Measurements from ENCODE around the gene IL2RA.

The IL2RA gene

DNA sequence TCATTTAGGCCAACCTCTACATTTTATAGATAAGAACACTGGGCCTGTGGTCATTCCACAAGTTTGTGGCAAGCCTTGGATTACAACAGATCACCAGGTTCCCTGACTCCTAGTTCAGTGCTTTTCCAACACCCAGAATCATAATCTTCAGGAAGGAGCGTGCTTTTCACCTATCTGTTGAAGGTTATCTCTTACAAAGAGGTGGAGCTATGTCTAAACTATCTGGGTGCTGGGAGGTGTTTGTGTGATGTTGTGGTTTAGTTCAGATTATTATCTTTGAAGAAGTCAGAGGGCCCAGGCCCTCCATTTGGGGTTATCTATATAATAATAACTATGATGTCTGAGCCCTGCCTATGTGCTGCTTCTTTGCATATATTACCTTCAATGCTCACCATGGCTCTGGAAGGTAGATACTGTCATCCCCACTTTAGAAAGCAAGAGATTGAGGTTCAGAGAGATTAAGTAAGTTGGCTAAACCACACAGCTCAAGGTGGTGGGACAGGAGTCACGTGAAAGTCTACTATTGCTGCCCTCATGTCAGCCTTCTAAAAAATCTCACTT, 24.0 kb downstream of the IL2RA start:
- DNase-seq (ENCODE audit: low read depth), result no peak

DNA sequence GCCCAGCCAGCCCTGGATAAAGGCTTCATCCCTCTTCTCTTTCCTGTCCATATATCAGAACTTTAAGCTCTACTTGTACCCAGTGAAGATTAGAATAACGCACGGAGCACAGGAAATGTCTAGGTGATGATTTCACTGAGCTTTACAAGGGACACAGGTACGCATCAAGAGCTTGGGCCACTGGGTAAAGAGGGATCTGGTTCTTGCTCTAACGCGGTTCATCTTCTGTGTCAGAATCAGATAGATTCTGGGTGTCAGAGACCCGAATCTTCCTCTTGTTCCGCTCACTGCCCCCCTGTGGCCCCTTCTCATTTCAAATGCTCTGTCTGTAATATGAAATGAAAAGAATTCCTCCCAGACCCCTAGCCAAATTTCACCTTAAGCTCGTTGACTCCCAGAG, 24.7 kb downstream of the IL2RA start:
- DNase-seq (ENCODE audit: low read depth), result no peak

DNA sequence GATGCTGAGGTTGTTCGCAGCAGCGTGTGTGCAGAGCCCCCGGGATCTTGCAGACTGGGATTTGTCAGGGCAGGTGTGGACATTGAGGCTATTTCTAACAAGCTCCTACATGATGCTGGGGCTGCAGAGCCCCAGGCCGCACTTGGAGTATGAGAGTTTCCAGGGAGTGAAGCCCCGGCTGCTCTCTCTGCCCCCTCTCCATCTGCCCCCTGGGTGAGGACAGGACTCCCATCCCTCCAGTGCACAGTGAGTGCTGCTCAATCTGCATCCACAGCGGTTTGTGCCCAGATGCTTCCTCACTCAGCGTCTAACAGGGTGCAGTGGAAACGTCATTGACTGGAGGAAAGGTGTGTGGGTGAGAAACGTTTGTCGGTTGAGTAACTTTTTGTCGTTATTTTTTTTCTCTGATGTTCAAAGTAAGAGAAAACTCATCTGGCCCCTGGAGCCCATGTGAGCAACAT, 25.3 kb downstream of the IL2RA start:
- DNase-seq (ENCODE audit: low read depth), result no peak

DNA sequence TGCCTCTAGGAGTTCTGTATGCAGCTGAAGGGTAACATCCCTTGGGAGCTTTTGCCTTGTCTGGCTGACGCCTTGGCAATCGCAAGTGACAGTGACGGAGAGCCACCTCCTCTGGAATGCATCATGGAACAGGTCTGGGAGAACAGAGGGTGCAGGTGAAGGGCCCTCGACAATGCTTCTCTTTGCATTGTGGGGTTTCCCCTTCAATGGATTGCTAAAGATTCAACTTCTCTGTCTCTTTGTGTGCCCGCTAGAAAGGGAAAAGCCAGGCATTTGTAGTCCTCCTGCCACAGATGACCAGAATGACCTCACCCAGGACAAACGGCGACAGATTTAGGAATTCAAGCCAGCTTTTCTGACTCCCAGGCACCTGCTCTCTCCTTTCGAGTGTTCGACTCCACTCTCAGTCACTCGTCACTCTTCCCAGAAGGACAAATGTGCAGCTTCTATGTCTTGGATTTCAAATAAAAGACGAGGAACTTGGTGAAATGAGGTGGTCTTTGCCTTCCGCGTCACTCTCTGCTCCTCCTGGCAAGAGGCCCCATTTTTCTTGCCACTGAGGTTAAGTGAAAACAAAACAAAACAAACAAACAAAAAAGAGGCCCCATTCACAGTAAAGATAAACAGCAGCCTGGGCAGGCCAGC, 26.1 kb downstream of the IL2RA start:
- no peak for DNase-seq (ENCODE audit: low read depth)

DNA sequence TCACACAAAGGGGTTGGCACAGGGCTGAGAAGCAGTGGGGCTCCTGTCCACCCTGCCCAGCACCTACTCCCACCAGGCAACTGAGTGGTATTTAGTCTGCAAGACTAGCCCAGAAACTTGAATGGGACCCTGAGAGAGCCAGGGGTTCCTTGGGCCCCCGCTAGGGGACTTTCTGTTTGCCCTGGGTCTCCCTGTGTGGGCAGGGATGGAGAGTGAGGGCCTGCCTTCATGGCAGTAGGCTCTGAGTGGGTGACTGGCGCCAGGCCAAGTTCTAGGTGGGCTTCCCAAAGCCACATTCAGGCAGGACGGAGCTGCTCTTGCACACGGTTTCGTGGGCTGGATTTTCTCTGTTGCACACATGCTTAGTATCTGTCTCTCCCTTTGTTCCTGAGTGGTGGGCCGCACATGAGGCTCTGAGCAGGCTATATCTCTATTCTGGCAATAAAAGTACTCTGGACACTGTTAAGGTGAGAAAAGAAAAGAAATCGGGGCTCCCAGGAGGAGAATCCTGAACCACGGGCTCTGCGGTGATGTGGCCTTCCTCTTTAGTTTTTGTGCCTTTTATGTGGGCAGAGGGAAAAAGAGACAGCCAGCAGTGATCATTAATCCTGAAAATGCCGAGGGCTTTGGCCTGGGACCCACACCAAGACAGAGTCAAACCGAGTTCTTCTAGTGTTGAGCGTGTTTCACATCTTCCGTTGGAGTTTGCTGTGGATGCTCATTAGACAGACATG, 26.9 kb downstream of the IL2RA start:
- DNase-seq (ENCODE audit: low read depth), result no peak

DNA sequence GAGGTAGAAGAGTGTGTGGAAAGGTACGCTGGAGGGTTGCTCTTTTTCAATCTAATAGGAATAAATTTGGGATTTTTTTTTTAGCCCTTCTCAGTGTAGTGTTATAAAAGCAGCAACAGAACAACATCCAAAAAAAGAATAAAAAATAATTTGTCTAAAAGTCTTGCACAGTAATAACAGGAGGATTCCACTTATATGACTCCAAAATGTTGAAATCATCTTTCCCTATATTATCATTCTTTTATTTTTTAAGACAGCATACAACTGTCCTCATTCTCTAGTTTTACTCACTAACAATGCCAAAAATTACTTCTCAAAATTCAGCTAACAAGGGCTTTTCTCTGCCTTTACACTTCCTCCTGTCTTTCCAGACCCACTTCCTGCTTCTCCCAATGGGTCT, 27.8 kb downstream of the IL2RA start:
- DNase-seq (ENCODE audit: low read depth), result no peak

DNA sequence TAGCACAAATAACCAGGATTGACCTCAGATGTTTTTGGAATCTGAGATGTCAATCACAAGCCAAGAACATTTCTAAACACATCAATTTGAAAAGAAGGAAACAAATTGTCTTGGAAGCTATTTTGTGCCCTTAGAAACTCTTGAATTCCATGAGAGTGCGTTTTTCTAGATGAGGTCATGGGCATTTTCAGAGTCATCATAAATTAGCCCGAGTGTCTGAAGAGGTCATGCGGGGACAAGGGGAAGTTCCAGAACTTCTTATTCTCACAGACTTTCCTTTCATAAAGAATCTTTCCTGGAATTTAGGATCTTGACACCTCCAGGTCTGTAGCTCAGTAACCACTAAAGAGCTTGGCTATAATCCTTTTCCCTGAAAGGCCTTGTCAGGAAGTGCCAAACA, 28.2 kb downstream of the IL2RA start:
- no peak for DNase-seq (ENCODE audit: low read depth)

DNA sequence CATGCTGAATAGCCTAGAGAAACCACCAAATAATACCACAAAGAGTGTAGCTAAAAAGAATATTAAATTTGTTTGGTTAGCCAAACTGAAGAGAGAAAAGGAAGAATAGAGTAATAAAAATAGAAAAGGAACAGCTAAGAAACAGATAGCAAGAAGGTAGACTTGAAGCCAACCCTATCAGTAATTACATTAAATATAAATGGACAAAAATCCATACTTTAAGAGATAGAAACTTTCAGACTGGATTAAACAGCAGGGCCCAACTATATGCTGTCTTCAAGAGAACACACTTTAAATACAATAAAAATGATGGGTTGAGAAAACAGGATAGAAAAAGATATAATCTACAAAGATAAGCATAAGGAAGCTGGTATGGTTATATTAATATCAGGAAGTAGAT, 31.2 kb downstream of the IL2RA start:
- no peak for DNase-seq (ENCODE audit: low read depth)

DNA sequence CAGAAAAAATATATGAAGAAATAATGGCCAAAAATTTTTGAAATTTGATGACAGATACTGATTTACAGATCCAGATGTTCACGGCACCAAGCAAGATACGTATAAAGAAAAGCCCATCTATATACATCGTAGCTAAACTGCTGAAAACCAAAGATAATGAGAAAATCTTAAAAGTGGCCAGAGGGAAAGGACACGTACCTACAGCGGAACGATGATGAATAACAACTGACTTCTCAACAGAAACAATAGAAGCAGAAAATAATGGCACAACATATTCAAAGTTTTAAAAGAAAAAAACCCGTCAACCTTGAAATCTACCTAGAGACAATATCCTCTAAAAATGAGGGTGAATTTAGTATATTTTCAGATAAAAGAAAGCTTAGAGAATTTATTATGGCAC, 31.9 kb downstream of the IL2RA start:
- DNase-seq (ENCODE audit: low read depth), result no peak

DNA sequence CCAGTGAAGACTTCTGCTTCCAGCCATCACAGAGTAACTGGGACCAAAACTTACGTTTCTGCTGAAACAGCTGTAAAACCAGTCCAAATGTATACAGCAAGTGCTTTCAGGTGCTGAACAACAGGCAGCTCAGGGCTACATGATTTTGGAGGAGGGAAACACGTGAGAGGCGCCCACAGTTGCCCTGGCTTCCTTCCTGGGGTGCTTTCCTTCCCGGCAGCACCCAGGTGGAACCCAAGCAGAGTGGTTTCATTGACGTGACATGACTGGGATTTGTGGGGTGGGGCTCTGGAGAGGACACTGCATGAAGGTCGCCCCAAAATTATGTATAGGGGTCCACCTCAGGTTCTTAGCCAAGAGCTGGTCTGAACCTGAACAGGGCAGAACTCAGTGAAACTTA, 34.2 kb downstream of the IL2RA start:
- no peak for DNase-seq (ENCODE audit: low read depth)

DNA sequence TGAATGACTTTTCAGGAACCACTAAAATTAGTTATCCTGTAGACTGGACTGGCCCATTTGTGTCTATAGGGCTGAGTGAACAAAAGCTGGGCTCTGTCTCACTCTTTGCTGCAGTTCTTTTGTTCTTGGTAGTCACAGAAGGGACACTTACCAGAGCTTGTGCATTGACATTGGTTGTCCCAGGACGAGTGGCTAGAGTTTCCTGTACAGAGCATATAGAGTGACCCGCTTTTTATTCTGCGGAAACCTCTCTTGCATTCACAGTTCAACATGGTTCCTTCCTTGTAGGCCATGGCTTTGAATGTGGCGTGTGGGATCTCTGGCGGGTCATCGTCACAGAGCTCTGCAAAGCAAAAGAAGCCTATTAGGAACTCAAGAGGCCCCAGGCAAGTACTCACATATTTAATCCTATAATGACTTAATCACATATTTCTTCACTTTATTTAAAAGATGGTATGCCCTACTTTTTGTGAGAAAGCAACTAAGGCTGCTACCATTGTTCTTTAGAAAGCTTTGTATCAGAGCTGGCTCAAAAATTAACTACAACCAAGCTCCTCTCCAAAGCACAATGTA, 36.4 kb downstream of the IL2RA start:
- no peak for DNase-seq (ENCODE audit: low read depth)

DNA sequence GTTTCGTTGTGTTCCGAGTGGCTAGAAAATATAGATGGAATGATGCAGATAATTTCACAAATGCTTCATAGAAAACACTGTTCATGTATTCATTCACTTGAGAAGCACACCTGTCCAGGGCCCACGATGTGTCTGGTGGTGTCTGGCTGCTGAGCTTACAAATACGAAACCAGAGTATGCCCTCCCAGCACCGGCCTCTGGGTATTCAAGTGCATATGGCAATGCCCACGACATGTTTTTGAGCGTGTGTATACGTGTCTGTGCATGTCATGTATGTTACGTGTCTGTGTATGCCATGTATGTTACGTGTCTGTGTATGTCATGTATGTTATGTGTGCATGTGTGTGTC, 37.9 kb downstream of the IL2RA start:
- no peak for DNase-seq (ENCODE audit: low read depth)

DNA sequence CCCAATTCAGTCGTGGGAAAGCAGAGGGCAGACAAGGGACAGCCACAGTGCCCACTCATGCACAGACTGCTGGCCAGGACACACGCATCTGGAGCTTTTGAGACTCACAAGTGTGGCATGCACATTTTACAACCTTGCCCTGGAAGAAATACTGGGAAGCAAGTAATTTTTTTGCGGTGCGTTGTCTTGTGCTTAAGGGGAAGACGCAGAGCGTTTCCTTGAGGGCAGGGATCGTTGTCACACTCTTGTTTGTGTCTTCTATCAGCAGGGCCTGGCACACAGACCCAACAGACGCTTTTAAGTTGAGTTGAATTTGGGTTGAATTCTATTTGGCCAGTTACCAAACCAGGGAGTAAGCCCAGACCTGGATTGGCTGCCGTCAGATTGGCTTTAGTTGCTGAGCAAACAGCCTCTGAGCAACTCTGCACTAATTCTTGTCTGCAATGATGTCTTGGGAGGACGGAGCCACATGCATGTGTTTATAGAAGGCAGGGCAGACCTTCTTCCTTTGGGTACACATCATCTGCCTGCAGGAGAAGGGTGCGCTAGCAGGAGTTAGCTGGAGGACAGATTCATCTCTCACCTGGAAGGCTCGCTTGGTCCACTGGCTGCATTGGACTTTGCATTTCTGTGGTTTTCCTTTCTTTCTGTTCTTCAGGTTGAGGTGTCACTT, 38.4 kb downstream of the IL2RA start:
- no peak for DNase-seq (ENCODE audit: low read depth)

DNA sequence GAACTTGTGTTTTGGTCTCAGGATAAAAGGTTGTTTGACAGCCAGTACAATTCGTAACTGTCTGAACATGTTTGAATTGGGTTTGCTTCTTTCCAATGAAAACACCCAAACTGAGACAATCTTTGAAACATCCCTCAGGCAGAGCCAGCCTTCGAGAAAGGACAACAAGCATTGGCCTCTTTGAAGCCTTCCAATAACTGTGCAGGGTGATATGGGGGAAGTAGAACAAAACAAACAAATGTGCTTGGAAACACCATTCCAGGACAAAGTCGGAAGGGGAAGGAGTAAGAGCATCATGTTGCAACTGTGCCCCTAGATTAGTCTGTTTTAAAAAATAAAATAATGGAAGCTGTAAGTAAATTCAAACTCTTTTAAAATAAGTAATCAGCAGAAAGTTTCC, 39.5 kb downstream of the IL2RA start:
- DNase-seq (ENCODE audit: low read depth), result no peak

DNA sequence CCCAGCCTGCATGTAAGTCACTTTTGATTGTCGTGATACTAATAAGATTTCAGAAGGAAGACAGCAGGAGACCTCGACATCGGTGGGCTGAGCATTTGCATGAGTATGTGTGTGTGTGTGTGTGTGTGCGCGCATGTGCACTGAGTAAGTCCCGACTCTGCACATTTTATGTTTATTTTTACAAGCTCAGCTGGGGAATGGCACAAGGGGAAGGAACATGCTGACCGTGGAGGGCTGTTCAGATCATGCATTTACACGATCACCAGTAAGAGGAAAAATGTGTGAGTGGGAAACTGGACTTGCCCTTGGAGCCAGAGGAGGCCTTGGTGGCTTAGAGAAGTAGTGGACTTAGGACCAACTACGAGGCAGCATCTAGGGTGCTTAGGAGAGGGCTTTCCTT, 41.3 kb downstream of the IL2RA start:
- no peak for DNase-seq (ENCODE audit: low read depth)

DNA sequence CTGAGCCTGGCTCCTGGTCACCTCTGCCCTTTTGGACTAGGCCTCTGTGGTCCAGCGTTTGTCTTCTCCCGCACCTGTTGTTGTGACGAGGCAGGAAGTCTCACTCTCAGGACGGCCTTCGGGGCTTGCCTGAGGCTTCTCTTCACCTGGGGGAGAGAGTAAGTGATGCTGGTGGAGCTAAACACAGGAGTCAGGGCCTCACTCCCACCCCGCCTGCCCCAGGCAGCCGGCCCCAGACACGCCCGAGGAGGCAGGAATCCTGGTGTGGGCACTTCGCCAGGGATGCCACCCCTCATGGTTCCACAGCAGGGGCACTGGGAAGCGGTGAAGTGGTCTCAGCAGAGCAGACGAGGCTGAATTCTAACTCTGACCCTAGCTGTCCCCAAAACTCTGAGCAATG, 42.4 kb downstream of the IL2RA start:
- DNase-seq (ENCODE audit: low read depth), result no peak

DNA sequence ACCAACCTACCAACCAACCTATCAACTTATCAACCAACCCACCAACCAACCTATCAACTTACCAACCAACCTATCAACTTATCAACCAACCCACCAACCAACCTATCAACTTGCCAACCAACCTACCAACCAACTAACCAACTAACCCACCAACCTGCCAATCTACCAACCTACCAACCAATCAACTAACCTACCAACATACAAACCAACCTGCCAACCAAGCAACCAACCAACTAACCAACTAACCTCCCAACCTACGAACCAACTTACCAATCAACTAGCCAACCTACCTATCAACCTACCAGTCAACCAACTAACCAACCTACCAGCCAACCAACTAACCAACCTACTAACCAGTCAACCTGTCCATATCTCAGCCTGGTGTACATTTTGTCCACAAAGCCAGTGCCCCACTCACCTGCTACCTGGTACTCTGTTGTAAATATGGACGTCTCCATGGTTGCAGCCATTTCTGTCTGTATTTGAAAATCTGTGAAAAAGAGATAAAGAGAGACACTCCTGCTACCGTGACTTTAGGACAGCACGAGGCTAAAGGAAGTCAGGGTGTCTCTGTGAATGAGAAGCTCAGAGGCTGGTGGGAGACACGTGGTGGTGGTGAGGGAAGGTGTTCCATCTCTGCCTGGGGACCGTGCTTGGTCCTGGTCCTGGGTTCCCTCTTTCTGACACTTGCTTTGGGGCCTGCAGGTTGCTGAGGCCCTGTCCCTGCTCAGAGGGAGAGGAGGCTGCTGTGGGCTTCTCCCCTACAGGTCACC, 43.0 kb downstream of the IL2RA start:
- DNase-seq (ENCODE audit: low read depth), result no peak

DNA sequence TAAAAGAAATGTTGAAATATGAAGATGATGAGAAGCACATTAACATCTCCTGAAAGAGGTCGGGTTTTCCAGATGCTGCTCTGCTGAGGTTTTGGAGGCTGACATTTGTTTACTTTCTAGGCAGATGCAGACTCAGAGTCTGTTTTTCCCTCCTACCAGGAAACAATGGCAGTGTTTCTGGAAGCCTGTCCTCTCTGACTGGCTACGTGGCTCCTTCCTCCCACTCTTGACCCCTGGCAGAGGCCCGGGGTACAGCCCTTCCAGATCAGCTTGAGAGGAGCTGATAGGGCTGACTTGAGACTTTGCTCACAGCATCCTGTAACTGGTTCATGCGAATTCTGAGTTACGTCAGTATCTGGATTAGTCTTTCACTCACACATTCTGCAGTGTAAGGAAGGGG, 43.7 kb downstream of the IL2RA start:
- no peak for DNase-seq (ENCODE audit: low read depth)

DNA sequence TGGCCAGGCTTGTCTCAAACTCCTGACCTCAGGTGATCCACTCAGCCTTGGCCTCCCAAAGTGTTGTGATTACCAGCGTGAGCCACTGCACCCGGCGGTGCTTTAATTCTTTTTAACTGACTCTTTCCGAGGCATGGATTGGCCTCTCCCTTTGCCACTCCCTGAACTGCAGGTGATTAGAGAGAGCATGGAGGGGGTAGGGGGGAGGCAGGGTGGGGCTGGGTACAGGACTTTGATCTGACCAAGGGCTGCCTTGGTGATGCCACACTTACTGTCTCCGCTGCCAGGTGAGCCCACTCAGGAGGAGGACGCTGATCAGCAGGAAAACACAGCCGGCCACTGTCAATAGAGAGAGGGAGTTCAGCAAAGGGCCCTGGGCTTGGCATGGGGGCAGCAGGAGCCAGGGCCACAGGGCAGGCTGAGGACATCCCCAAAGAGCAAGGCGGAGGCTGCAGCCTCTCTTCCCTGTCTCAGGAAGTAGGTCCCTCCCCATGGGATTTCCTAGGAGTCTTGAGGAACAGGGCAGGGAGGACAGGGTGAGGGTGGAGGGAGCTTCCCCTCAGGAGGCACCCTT, 44.3 kb downstream of the IL2RA start:
- DNase-seq (ENCODE audit: low read depth), result no peak

DNA sequence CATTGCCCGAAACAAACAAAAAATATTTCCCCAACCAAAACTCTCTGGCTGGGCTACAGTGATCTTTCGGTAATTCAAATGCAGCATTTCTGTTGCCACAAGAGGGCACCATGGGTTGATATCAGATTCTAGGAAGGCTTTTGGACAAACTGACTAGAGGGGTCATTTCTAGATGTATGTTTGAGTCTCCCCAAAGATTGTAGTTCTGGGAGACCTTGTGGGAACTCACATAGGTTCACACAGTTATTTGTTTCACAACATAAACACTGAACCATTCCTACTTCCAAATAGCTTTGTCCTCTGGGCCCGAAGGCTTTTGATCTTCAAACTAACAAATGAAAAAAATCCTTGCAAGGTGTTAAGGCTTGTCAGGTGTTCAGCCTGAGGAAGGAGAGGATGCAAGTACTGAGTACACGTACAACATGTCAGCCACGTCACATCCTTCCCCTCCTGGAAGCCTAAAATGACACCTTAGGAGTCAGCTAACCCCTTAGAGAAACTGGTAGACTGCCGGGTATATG, 47.9 kb downstream of the IL2RA start:
- no peak for DNase-seq (ENCODE audit: low read depth)

DNA sequence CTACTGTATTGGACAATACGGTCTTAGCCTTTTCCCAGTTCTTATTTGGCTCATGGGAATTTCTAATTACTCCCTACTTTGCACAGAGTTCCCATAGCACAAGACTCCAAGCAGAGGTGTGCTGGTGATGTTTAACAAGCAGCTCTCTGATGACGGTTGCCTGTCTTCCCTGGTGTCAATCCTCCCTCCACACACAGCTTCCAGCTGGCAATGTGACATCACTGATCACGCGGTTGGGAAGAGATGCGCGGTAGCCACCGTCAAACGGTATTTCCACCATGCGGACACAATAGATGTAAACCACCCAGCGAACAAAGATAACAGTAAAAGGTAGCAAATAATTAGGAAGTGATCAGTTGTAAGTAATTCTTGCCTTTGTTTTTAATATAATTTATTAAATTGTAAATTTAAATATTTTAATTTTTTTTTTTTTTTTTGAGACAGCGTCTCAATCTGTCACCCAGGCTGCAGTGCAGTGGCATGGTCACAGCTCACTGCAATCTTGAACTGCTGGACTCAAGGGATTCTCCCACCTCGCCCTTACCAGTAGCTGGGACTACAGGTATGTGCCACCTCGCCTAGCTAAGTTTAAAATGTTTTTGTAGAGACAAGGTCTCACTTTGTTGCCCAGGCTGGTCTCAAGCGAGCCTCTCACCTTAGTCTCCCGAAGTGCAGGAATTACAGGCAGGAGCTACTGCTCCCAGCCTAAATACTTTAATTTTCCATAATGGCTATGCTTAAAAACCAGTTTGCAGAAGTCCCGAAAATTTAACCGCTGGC, 48.6 kb downstream of the IL2RA start:
- DNase-seq (ENCODE audit: low read depth), result no peak
